Measurements from ENCODE around the gene NLRP4.

DNA sequence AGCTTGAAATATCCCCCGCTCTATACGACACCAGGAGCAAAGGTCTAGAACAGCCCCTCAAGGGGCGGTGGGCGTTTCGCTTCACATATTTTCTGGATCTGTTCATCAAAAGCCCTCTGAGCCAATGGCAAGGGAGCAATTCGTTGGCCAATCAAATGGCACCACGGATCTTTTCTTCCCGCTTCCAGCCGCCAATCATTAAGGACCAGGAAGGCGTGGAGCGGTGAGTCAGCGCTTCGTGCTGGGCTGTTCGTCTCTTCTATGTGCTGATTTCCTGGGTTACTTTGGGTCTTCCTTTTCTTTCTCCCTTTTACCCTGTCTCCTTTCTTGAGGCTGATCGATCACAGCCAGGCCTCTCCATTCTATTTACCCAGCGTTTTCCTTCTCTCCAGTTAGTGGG lies at the start of gene NLRP4:
- TF ChIP-seq POLR2A (IDR thresholded peaks at IDR 0.05; ENCODE audit: low read depth, low read length) (no peak), TAF1 (IDR thresholded peaks at IDR 0.05; ENCODE audit: borderline replicate concordance, low read depth, low read length) (no peak)
